Endothelial cell of umbilical vein (primary cell): ENCODE measurements around the gene HDAC4. TPM values are rescaled to one million over a fixed set of nuclear protein-coding genes. Genes with fewer than 3 reads are reported as not detected.

Source experiments
- BruUV-seq: library from RNA; stranded (reverse); fragments of 400-500 nt; replicated peaks from 2 replicates; lab custom pipeline; 2021; lab: Mats Ljungman, UMichigan
- CTCF ChIA-PET: fragments of 300-600, 350-600 bp; sonication (Branson Sonifier 250); formaldehyde crosslinking; loops from one replicate; lab custom pipeline; 2021; ENCODE audit warnings: antibody characterized with exemption, inconsistent platforms; lab: Charles Lee
- POLR2A ChIA-PET: fragments of 300-600, 350-600 bp; sonication (Branson Sonifier 250); formaldehyde crosslinking; loops from one replicate; lab custom pipeline; 2021; ENCODE audit warnings: antibody characterized with exemption, inconsistent platforms; lab: Charles Lee
- DNase-seq: peaks from one replicate; pipeline ENCODE4 v3.0.0-alpha.2; 2011; ENCODE audit warnings: low read depth, low spot score
- FAIRE-seq: peaks from 2 replicates; lab custom pipeline; 2011; peaks lifted over from hg19 to GRCh38; lab: Jason Lieb, UNC
- H2AFZ ChIP-seq: 2 replicates; pipeline ENCODE4 v1.6.0; 2012; ENCODE audit warnings: low read depth, low read length, control low read depth, inconsistent platforms
- H3K27ac ChIP-seq: 2 replicates; pipeline ENCODE4 v1.5.1; 2011; ENCODE audit warnings: low read depth, mild to moderate bottlenecking, control low read depth, low read length, moderate library complexity; ENCODE audit not compliant: insufficient read depth
- H3K27me3 ChIP-seq, 2 experiments: 2 replicates each; pipeline versions ENCODE4 v1.6.0 to v1.6.1; 2011; ENCODE audit warnings: low read length in 2 of 2, mixed read lengths in 1 of 2; ENCODE audit not compliant: control insufficient read depth in 2 of 2, insufficient read depth in 2 of 2
- H3K36me3 ChIP-seq, 2 experiments: 2 replicates in 1 of 2; 3 replicates in 1 of 2; pipeline ENCODE4 v1.5.1; 2011; ENCODE audit warnings: low read length in 2 of 2, mild to moderate bottlenecking in 1 of 2, moderate library complexity in 1 of 2; ENCODE audit not compliant: control insufficient read depth in 2 of 2, insufficient read depth in 2 of 2; ENCODE audit errors: extremely low read depth in 1 of 2
- H3K4me1 ChIP-seq: 3 replicates; pipeline ENCODE4 v1.5.1; 2011; ENCODE audit warnings: mild to moderate bottlenecking, low read length; ENCODE audit not compliant: control insufficient read depth, insufficient read depth; ENCODE audit errors: extremely low read depth
- H3K4me2 ChIP-seq: 2 replicates; pipeline ENCODE4 v1.6.1; 2011; ENCODE audit warnings: low read length, control low read depth, mixed read lengths; ENCODE audit not compliant: insufficient read depth
- H3K4me3 ChIP-seq, 3 experiments: fragments of 200-600 bp in 1 of 3; sonication (generic), shearing (Covaris generic) in 1 of 3; replicated peaks in 1 of 3; 2 replicates each; pipeline ENCODE4 v1.5.1; 2011 to 2016; ENCODE audit warnings: control low read depth in 3 of 3, low read length in 3 of 3, mild to moderate bottlenecking in 2 of 3, inconsistent platforms in 1 of 3, low read depth in 1 of 3, moderate library complexity in 1 of 3; ENCODE audit not compliant: insufficient read depth in 1 of 3
- H3K79me2 ChIP-seq: 2 replicates; pipeline ENCODE4 v1.6.0; 2012; ENCODE audit warnings: low read length, inconsistent platforms; ENCODE audit not compliant: control insufficient read depth, insufficient read depth
- H3K9ac ChIP-seq: replicated peaks from 2 replicates; pipeline ENCODE3; 2011; ENCODE audit warnings: low read length, control low read depth; ENCODE audit not compliant: insufficient read depth; ENCODE audit errors: extremely low read depth
- H3K9me1 ChIP-seq: replicated peaks from 3 replicates; pipeline ENCODE4 v1.6.0; 2011; ENCODE audit warnings: mild to moderate bottlenecking, low read length; ENCODE audit not compliant: control insufficient read depth, insufficient read depth; ENCODE audit errors: extremely low read depth
- H3K9me3 ChIP-seq: replicated peaks from 2 replicates; pipeline ENCODE4 v1.5.1; 2012; ENCODE audit warnings: low read length, inconsistent platforms; ENCODE audit not compliant: control insufficient read depth, insufficient read depth
- H4K20me1 ChIP-seq: replicated peaks from 2 replicates; pipeline ENCODE3; 2011; ENCODE audit warnings: mild to moderate bottlenecking, low read length; ENCODE audit not compliant: control insufficient read depth, insufficient read depth; ENCODE audit errors: extremely low read depth
- CTCF ChIP-seq, 2 donors: IDR thresholded peaks; 1 replicate in 1 of 2; 2 replicates in 1 of 2; pipeline ENCODE4 v1.5.1; 2011; ENCODE audit warnings: low read length in 2 of 2, mild to moderate bottlenecking in 2 of 2, moderate library complexity in 2 of 2, control low read depth in 1 of 2, inconsistent platforms in 1 of 2, low read depth in 1 of 2; ENCODE audit not compliant: insufficient read depth in 1 of 2; ENCODE audit errors: extremely low read depth in 1 of 2
- EZH2 ChIP-seq: IDR thresholded peaks from 2 replicates; pipeline ENCODE4 v1.6.1; 2012; ENCODE audit warnings: borderline replicate concordance, low read depth, mild to moderate bottlenecking, moderate library complexity, low read length, inconsistent platforms; ENCODE audit not compliant: severe bottlenecking
- FOS ChIP-seq: IDR thresholded peaks from 2 replicates; pipeline ENCODE4 v1.6.1; 2011; ENCODE audit warnings: mild to moderate bottlenecking, low read length, moderate library complexity, borderline replicate concordance; ENCODE audit not compliant: insufficient read depth
- GATA2 ChIP-seq: IDR thresholded peaks from 2 replicates; pipeline ENCODE4 v1.7.0; 2011; ENCODE audit warnings: low read depth, mild to moderate bottlenecking, moderate library complexity, mixed read lengths, low read length; ENCODE audit not compliant: insufficient read length, insufficient read depth
- JUN ChIP-seq: IDR thresholded peaks from 2 replicates; pipeline ENCODE4 v1.6.1; 2011; ENCODE audit warnings: borderline replicate concordance, low read depth; ENCODE audit not compliant: insufficient read length, insufficient read depth
- MAX ChIP-seq: IDR thresholded peaks from 2 replicates; pipeline ENCODE4 v1.6.1; 2011; ENCODE audit not compliant: insufficient read depth, insufficient read length
- MYC ChIP-seq: IDR thresholded peaks from one replicate; pipeline ENCODE4 v1.6.1; 2011; ENCODE audit warnings: mild to moderate bottlenecking, low read depth, low read length
- POLR2A ChIP-seq: IDR thresholded peaks from 2 replicates; pipeline ENCODE4 v1.6.1; 2012; ENCODE audit warnings: low read depth, mild to moderate bottlenecking, control low read depth, low read length
- POLR2AphosphoS5 ChIP-seq: IDR thresholded peaks from 2 replicates; pipeline ENCODE4 v1.6.1; 2012; ENCODE audit warnings: low read depth, mild to moderate bottlenecking, control low read depth, low read length, moderate library complexity; ENCODE audit not compliant: insufficient read depth
- dilution Hi-C: fragments of 300-500 bp; cut with MboI; formaldehyde crosslinking; loops from one replicate; pipeline ENCODE4 v1.15.0; 2019; ENCODE audit warnings: low sequenced_read_pairs; ENCODE audit not compliant: extremely low pct_ligation_motif_present
- intact Hi-C: fragments of 100-400 bp; cut with micrococcal nuclease; formaldehyde crosslinking; loops from one replicate; pipeline ENCODE4 v1.10.0; 2022
- polyA plus RNA-seq, 4 experiments: library from polyadenylated mRNA; depleted of rRNA in 3 of 4; stranded (reverse) in 3 of 4; unstranded in 1 of 4; fragments of >200 nt; gene quantifications; 2 replicates each; pipeline versions ENCODE4 v1.2.1 to v1.2.3, GENCODE V29; 2011 to 2012; ENCODE audit warnings: missing spikeins in 1 of 4
- total RNA-seq: library from RNA; stranded (reverse); gene quantifications from 2 replicates; pipeline ENCODE4 v1.2.3, GENCODE V29; 2021

HDAC4 gene
- total and polyA plus RNA-seq, 2 donors (not counting 3 experiments of a cell fraction or from before 2014, with no cell fraction given) = 13.4 to 33.0 TPM

- intact Hi-C loops (loop anchor here (10.0 kb wide), 1 partner anchor 372 kb away; no protein-coding TSS in a partner anchor), dilution Hi-C loops (no loop called here)
- Histone ChIP-seq H3K36me3 (no peaks in the 10 kb centered on the region), H3K4me1 (peaks cover 3% of the 10 kb centered on the region), H3K79me2 (no peaks in the 10 kb centered on the region), H3K27ac (no peak overlapping the region), H3K9me1 (no peaks in the 10 kb centered on the region), H3K27me3 (no peaks in the 10 kb centered on the region), H3K4me3 (no peak overlapping the region), H4K20me1 (no peaks in the 10 kb centered on the region), H3K9ac (no peak overlapping the region), H3K9me3 (no peaks in the 10 kb centered on the region), H3K4me2 (no peak overlapping the region), H2AFZ (no peak overlapping the region)
- CTCF ChIA-PET = interaction anchor here (1.4 kb wide), 1 partner anchor 140 kb away, joined by 4 read pairs; no protein-coding TSS in a partner anchor
- POLR2A ChIA-PET = no interaction called here
- no TSS peak for BruUV-seq
- FAIRE-seq (no peak), DNase-seq (no peak)
- TF ChIP-seq JUN (no peak), GATA2 (no peak), POLR2AphosphoS5 (no peak), EZH2 (no peak), MYC (no peak), POLR2A (no peak)
Observed at GRCh38 chr2:239407112-239407511, 6.3 kb upstream of the HDAC4 start.

- DNase-seq = no peak
- Histone ChIP-seq H3K27ac (no peak overlapping the region), H3K9me1 (no peaks in the 10 kb centered on the region), H3K4me3 (no peak overlapping the region), H2AFZ (no peak overlapping the region), H3K9me3 (no peaks in the 10 kb centered on the region), H4K20me1 (no peaks in the 10 kb centered on the region), H3K4me1 (peaks cover 6% of the 10 kb centered on the region), H3K9ac (no peak overlapping the region), H3K79me2 (no peaks in the 10 kb centered on the region), H3K36me3 (no peaks in the 10 kb centered on the region), H3K27me3 (no peaks in the 10 kb centered on the region), H3K4me2 (no peak overlapping the region)
- no peak for TF ChIP-seq GATA2
- TF ChIP-seq POLR2AphosphoS5 = no peak
- no peak for TF ChIP-seq FOS
- no peak for TF ChIP-seq MAX
- TF ChIP-seq CTCF (IDR thresholded peaks at IDR 0.05; ENCODE audit: extremely low read depth in 1 of 2, insufficient read depth in 1 of 2, low read depth in 1 of 2, low read length in 2 of 2) = no peak
- TF ChIP-seq JUN = no peak
- TF ChIP-seq MYC = no peak
- ChIA-PET CTCF (interaction anchor here (1.4 kb wide), 1 partner anchor 139 kb away, joined by 4 read pairs; no protein-coding TSS in a partner anchor), POLR2A (no interaction called here)
- no peak for FAIRE-seq
- intact Hi-C loops = loop anchor here (10.0 kb wide), 1 partner anchor 372 kb away; no protein-coding TSS in a partner anchor
- dilution Hi-C loops = no loop called here
- no TSS peak for BruUV-seq
Observed at GRCh38 chr2:239406316-239406995, 5.6 kb upstream of the HDAC4 start.
